ENCODE results near the gene C19orf73.
"Not testable (repeated sequence)": the region's sequence is repeated elsewhere in the genome, so short reads cannot be mapped to it uniquely, and the experiment has no call there.

Gene C19orf73

DNA sequence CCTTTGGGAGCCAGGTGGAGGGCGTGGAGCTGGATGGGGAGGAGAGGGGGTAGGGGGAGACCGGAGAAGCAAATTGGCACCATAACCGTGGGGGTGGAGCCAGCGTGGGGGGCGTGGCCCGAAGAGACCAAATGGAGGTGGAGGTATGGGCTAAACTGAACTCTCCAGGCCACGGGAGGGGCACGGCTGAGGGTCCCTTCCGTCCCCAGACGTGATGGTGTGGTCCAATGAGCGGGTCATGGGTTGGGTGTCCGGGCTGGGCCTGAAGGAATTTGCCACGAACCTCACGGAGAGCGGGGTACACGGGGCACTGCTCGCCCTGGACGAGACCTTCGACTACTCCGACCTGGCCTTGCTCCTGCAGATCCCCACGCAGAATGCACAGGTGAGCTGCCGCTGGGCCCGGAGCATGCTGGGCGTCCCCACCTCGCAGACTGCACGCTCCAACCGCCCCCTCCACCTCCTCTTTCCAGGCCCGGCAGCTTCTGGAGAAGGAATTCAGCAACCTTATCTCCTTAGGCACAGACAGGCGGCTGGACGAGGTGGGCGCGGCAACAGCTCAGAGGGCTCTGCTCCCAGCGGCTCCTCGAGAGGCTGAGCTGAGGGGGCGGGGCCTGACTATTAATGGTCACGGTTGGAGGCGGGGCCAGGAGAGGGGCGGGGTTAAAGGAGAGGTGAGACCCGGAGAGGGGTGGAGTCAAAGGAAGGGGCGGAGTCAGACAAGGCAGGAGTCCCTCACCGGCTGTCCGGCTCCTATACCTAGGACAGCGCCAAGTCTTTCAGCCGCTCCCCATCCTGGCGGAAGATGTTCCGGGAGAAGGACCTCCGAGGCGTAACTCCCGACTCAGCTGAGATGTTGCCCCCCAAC, 30.1 kb upstream of the C19orf73 start:
- peak; percentile 70 to 71 for DNase-seq (ENCODE audit: low read depth in 2 of 2)

DNA sequence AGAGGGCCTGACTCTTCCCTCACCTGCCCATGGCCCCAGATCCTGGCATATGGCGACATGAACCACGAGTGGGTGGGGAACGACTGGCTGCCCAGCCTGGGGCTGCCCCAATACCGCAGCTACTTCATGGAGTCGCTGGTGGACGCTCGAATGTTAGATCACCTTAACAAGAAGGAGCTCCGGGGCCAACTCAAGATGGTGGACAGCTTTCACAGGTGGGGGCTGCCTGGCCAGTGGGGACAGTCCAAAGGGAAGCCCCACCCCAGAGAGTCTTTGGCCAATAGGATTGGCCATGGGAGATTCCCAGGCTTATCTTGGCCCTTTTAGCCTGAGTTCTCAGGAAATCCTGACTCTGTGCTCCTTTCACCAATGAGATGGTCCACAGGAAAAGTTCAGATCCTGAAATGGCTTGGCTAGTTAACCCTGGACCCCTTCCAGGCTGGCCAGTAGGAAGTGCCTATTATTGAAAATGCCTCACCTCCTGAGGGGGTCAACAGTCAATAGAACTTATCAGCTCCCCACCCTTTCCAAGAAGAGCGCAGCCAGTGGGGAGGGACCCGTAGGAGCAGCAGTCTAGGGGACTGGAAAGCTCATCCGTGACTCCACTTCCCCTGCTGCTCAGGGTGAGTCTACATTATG, 29.2 kb upstream of the C19orf73 start:
- DNase-seq (ENCODE audit: low read depth in 2 of 2): no peak

DNA sequence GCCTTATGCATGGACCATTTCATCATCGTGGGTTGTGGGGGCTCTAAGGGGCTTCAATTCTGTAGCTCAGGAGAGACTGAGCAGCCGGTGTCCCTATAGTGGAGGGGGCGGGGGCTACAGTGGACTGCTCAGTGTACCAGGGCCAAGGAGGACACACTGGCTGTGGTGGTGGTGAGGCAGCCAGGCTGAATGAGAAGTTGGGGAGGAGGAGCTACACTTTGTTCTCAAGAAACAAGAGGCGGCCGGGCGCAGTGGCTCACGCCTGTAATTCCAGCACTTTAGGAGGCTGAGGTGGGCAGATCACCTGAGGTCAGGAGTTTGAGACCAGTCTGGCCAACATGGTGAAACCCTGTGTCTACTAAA, 27.4 kb upstream of the C19orf73 start:
- DNase-seq (ENCODE audit: low read depth in 2 of 2): not testable (repeated sequence)

DNA sequence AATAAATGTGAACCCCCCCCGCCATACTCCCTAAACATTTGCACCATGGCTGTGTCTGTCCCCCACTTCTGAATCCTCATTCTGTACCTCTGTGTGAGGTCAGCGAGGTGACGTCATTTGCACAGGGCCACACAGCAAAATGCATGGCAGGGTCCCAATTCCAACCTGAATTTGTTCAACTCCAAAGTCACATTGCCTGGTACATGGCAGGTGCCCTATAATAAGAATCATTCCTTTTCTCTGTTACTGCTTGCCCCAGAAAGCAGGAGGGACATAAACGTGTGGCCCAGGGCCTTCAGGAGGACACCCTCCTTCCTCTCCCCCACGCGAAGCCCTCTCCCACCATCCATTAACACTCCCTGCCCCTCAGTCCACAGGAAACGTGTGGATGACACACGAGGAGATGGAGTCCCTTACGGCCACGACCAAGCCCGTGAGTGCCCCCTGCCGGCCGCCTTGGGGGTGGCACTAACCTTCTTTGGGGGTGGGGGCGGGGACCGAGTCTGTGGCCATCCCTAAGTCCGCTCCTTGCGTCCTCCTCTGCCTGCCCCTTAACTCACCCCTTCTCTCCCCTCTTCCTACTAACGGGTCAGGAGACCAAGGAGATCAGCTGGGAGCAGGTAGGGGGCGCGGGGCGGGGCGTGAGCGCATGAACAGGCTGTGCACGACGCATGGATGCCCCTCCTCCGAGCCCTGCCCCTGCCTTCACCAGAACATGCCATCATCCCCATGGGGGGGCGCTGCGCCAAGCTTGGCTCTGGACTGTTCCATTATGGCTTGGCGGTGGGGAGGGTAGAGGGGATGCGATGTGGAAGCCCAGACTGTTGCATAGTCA, 26.8 kb upstream of the C19orf73 start:
- peak; percentile 48 to 63 for DNase-seq (ENCODE audit: low read depth in 2 of 2)

DNA sequence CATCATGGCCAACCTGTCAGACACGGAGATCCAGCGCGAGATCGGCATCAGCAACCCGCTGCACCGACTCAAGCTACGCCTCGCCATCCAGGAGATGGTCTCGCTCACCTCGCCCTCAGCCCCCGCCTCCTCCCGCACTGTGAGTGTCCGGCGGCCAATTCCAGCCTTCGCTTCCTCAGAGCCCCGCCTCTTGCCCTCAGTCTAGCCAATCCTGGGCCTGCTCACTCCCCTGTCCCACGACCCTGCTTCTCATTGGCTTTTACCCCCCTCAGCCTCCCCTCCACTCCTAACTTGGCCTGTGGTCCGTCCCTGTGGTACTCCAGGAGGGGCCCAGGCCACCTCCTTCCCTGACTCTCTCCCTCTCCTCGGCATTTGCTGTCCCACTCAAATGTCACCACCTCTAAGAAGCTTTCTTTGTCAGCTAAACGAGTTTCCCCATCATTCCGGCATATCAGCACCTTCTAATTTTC, 24.0 kb upstream of the C19orf73 start:
- DNase-seq (ENCODE audit: low read depth in 2 of 2): peak; percentile 66 to 76

DNA sequence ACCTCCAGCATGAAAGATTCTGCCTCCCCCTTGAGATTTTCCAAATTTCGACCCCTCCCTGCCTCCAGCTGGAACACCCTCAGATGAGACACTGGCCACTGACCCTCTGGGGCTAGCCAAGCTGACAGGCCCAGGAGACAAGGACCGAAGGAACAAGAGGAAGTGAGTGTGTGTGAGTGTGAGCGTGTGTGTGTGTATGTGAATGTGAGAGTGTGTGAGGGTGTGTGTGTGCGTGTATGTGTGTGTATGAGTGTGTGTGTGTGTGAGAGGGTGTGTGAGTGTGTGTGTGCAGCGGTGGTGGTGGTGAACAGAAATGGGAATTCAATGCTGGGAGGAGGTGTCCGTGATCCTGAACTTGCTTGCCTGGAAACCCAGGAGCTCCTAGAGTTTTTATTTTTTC, 22.4 kb upstream of the C19orf73 start:
- no peak for DNase-seq (ENCODE audit: low read depth in 2 of 2)

DNA sequence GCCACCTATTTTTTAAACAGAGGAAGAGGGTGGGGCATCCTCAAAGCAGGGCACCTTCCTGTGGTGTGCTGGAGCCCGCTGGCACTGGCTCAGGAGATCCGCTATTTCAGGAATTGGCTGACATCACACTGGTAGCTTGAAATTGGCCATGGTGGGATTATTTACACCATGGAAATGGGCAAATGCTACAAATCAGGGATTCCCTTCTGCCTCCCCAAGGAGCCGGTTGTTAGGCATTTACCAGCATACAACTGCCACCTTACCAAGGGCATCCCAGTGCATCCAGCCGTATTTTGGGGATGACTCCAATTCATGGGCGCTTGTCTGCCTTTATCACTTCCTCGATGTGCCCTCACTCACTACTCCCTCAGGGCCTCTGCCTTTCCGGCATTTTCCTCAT, 22.0 kb upstream of the C19orf73 start:
- no peak for DNase-seq (ENCODE audit: low read depth in 2 of 2)

DNA sequence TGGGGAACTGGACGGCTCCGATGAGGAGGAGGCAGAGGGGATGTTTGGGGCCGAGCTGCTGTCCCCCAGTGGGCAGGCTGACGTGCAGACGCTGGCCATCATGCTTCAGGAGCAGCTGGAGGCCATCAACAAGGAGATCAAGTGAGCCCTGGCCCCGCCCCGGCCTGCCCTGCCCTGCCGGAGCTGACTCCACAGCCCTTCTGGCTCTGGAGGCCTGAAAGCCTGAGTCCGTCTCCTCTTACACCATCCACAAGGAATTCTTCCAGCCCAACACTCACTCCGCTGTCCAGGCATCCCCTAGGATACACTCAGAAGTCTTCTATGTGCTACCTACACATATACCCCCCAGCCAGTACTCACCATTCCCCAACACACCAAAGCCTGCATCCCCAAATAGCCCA, 17.8 kb upstream of the C19orf73 start:
- DNase-seq (ENCODE audit: low read depth in 2 of 2): no peak

DNA sequence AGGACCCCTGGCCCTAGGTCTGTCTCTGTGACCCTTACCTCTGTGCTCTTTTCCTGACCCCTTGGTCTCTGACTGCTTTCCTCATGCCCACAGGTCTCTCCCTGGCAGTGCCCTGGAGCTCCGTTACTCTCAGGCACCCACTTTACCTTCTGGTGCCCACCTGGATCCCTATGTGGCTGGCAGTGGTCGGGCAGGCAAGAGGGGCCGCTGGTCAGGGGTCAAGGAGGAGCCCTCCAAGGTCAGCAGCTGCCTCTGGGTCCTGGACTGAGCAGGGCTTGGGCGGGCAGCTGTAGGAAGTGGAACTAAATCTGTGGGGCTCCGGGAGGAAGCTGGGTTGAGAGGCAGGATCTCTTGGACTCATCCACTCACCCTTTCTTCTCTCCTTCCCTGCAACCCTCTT, 16.7 kb upstream of the C19orf73 start:
- DNase-seq (ENCODE audit: low read depth in 2 of 2): no peak

DNA sequence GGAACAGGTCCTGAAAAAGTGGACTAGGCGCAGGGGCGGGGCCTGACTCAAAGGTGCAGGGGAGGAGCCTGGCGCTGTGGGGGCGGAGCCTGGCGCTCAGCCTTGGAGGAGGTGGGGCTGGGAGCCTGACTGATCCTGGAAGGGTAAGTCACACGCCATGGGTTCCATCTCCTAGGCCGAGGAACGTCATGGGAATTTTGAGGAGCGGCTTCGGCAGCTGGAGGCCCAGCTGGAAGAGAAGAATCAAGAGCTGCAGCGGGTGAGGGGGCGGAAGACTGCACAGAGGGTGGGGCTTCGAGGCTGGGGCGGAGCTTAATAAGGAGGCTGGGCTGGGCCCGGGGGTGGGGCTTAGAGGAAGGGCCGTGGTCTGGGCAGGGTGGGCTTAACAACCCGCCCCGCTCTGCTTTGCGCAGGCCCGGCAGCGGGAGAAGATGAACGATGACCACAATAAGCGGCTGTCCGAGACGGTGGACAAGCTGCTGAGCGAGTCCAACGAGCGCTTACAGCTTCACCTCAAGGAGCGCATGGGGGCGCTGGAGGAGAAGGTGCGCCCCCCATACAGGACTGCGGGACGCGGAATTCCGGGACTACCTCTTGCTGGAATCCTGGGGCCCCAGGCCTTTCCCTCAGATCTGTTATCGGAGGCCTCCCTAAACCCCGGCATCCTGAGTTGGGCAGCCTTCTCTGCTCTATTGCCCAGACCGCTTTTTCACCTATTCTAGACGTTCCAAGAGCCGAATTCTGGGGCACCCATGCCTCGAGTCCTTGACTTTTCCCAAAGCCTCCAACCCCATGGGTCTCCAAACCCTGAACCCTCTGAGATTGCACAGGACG, 14.9 kb upstream of the C19orf73 start:
- peak in 1 of 2 donors; percentile 49 for DNase-seq (ENCODE audit: low read depth in 2 of 2)

DNA sequence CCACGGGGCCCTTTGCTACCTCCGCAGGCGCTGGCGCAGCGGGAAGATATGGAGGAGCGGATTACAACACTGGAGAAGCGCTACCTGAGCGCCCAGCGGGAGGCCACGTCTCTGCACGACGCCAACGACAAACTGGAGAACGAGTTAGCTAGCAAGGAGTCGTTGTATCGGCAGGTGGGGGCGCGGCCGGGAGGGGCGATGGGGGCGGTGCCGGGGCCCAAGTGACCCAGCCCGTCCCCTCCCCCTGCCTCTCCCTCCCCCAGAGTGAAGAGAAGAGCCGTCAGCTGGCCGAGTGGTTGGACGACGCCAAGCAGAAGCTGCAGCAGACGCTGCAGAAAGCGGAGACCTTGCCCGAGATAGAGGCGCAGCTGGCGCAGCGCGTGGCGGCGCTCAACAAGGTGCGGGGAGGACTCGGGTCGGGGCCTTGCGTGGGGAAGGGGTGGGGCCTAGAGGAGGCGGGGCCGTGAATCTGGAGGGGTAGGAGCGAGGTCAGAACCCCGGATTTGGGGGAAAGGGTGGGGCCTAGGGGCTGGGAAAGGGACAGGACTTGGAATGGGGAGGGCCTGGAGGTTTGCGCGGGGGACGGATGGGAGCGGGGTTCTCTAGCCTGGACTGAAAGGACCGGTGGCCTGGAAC, 14.1 kb upstream of the C19orf73 start:
- no peak for DNase-seq (ENCODE audit: low read depth in 2 of 2)

DNA sequence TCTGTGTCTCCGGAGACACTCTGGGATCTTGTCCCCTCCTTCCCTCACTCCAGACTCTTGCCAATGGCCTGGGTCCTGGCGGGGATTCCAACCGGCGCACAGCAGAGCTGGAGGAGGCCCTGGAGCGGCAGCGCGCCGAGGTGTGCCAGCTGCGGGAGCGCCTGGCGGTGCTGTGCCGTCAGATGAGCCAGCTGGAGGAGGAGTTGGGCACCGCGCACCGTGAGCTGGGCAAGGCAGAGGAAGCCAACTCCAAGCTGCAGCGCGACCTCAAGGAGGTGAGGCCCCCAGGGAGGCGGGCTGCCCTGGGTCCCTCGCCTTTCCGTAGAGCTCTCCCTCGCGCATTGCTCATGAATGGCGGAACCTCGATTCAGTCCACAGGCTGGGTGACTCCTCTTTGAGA, 11.4 kb upstream of the C19orf73 start:
- DNase-seq (ENCODE audit: low read depth in 2 of 2): no peak

DNA sequence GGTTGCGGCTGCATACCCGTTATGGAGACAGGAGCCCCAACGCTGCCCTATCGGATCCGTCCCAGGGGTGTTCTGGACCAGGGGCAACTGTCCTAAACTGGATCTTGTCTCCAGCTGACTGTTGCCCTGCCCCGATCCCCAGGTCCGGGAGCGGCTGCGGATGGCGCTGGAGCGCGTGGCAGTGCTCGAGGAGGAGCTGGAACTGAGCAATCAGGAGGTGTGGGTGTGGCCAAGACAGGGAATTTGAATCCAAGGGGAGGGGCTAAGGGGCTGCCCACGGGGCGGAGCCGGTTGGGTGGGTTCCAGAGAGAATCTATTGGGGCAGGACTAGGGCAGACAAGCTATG, 10.3 kb upstream of the C19orf73 start:
- no peak for DNase-seq (ENCODE audit: low read depth in 2 of 2)

DNA sequence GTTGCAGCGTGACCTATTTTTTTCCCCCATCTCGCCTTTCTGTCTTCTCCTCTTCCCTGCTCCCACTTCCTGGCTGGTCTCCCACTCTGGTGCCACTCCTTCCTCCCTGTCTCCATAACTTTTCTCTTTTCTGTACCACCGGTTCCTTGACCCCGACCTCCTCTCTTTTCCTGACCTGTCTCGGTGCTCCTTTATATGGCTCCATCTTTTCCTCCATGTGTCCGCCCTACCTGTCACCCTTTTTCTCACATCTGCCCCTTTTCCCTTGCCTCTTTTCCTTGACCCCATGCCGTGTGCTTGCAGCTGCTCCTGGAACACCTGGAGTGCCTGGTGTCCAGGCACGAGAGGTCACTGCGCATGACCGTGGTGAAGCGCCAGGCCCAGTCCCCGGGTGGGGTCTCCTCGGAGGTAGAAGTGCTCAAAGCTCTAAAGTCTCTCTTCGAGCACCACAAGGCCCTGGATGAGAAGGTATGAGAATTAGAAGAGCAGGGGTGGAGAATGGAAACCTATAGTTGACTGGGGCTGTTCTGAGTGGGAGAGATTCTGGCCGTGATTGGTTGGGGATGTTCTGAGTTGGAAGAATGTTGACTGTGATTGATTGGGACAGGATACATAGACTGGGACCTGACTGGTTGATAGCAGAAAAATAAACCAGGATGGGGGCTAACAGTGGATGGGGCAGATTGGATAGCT, 9.7 kb upstream of the C19orf73 start:
- no peak for DNase-seq (ENCODE audit: low read depth in 2 of 2)

DNA sequence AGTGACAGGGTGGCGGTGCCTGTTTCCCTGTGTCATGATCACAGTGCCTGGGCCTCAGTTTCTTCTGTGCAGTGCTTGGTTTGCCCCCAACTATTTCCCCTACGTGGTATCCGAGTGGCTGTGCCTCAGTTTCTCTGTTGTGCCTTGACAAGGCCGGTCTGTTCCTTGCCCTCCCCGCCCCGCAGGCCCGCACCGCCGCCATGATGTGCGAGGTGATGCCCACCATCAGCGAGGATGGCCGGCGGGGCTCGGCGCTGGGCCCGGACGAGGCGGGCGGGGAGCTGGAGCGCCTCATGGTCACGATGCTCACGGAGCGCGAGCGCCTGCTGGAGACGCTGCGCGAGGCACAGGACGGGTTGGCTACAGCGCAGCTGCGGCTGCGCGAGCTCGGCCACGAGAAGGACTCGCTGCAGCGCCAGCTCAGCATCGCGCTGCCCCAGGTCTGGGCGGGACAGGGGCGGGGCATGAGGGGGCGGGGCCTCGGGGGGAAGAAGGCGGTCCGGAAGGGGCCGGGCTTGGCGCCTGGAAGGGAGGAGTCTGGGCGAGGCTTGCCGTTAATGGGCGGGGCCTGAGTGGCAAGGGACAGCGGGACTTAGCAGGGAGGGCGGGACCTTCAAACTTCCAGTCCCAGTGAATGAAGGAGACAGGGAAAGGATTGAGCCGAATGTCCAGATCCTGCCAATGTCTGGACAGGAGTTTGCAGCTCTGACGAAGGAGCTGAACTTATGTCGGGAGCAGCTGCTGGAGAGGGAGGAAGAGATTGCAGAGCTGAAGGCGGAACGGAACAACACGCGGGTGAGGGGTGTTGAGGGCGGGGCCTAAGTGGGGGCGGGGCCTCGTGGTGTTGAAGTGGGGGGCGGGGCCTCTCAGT, 9.0 kb upstream of the C19orf73 start:
- peak; percentile 83 to 90 for DNase-seq (ENCODE audit: low read depth in 2 of 2)

DNA sequence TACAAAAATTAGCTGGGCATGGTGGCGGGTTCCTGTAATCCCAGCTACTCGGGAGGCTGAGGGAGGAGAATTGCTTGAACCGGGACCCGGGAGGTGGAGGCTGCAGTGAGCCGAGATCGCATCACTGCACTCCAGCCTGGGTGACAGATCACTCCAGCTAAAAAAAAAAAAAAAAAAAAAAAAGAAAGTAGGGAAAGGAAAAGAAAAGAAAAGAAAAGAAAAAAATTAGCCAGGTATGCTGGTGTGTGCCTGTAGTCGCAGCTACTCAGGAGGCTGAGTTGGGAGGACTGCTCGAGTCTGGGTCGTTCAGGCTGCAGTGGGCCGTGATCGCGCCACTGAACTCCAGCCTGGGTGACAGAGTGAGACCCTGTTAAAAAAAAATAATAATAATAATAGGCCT, 8.3 kb upstream of the C19orf73 start:
- not testable (repeated sequence) for DNase-seq (ENCODE audit: low read depth in 2 of 2)

DNA sequence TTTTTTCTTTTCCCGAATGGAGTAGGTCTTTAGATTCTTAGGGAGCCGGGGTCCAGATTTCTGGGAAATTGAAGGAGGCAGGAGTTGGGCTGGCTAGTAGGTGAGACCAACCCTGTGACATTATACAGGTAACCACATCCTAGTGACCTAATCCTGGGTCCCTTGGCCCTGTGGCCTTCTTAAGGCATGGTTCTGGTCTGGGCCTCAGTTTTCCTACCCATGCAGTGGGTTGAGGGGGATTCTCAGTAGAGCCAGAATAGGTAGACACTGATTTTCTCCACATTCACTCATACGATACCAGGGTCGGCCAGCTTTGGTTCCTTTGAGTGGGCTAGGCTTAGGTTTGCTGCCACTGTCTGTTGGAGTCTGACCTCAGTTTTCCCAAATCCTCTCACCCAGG, 7.6 kb upstream of the C19orf73 start:
- no peak for DNase-seq (ENCODE audit: low read depth in 2 of 2)

DNA sequence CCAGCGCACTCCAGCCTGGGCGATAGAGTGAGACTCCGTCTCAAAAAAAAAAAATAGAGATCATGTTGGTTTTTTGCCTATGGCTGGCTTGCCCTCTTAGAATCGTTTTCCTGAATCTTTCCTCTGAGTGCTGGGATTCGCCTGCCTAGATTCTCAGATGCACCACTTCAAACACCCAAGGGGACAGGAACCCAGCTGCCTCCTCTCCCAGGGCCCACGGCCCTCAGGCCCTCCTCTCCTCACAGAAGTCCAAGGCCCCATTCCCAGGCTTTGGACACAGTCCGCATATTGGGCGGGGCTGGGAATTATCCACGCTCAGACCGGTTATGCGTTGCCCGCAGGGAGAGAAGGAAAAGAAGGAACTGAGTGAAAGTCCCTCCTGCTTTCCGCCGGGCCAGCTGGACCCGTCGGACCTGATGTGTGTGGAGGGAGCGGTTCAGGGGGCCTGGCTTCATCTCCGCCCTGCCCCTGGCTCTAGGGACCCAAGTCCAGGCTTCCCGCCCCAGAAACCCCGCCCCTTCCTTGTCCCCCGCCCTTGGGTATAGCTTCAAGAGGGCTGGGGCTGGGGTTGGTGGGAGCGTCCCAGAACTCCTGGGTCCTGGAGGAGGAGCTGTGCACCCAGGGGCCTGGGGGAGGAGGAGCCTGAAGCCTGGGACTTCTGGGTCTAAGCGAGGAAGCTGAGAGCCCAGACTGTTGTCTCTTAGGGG, 6.2 kb upstream of the C19orf73 start:
- DNase-seq (ENCODE audit: low read depth in 2 of 2): no peak

DNA sequence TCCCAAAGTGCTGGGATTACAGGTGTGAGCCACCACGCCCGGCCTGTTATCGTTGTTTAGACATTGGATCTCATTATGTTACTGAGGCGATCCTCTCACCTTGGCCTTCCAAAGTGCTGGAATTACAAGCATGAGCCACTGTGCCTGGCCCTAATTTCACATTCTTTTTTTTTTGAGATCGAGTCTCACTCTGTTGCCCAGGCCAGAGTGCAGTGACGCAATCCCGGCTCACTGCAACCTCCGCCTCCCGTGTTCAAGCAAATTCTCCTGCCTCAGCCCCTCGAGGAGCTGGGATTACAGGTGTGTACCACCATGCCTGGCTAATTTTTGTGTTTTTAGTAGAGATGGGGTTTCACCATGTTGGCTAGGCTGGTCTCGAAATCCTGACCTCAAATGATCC, 4.3 kb upstream of the C19orf73 start:
- DNase-seq (ENCODE audit: low read depth in 2 of 2): not testable (repeated sequence)

All from stimulated activated CD8-positive, alpha-beta memory T cell treated with anti-CD3 and anti-CD28 coated beads, Interleukin-15, amount 100 ng/mL, for 48 hours (primary cell).